Fibroblast of the aortic adventitia (primary cell): ENCODE measurements around the gene UBA52. TPM values are rescaled to one million over a fixed set of nuclear protein-coding genes. Genes with fewer than 3 reads are reported as not detected.

Experiments used
- DNase-seq: peaks from one replicate; pipeline ENCODE4 v3.0.0-alpha.2; 2010; ENCODE audit warnings: low read depth
- H3K4me3 ChIP-seq: 2 replicates; pipeline ENCODE4 v1.5.1; 2011; ENCODE audit warnings: low read depth, mild to moderate bottlenecking, control low read depth, low read length, moderate library complexity
- total RNA-seq: library from RNA; depleted of rRNA; stranded (reverse); fragments of >200 nt; gene quantifications from 2 replicates; pipeline ENCODE4 v1.2.3, GENCODE V29; 2012; ENCODE audit warnings: low replicate concordance
- TF ChIP-seq, protein P1 (sequence below): IDR thresholded peaks from 2 replicates; pipeline ENCODE4 v1.5.1; 2011; ENCODE audit warnings: mild to moderate bottlenecking, low read length, control low read depth, inconsistent platforms; ENCODE audit not compliant: insufficient read depth

The UBA52 gene
- total RNA-seq, 1 donor: 1,084 TPM

DNA sequence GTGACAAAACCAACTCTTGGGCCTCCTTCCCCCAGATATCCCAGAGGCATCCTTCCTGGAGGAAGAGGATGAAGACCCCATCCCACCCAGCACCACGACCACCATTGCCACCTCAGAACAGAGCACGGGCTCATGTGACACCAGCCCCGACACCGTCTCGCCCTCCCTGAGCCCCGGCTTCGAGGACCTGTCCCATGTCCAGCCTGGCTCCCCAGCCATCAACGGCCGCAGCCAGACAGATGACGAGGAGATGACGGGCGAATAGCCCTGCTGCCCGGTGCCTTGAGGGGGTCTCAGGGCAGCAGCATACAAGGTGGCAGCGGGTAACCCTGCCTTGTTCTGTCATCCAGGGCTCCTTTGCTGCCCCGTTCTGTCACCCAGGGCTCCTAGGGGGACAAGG, 3.3 kb upstream of the UBA52 start:
- TF ChIP-seq, protein P1, sequence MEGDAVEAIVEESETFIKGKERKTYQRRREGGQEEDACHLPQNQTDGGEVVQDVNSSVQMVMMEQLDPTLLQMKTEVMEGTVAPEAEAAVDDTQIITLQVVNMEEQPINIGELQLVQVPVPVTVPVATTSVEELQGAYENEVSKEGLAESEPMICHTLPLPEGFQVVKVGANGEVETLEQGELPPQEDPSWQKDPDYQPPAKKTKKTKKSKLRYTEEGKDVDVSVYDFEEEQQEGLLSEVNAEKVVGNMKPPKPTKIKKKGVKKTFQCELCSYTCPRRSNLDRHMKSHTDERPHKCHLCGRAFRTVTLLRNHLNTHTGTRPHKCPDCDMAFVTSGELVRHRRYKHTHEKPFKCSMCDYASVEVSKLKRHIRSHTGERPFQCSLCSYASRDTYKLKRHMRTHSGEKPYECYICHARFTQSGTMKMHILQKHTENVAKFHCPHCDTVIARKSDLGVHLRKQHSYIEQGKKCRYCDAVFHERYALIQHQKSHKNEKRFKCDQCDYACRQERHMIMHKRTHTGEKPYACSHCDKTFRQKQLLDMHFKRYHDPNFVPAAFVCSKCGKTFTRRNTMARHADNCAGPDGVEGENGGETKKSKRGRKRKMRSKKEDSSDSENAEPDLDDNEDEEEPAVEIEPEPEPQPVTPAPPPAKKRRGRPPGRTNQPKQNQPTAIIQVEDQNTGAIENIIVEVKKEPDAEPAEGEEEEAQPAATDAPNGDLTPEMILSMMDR: no peak
- no peak overlapping the region for H3K4me3 ChIP-seq
- DNase-seq: no peak

DNA sequence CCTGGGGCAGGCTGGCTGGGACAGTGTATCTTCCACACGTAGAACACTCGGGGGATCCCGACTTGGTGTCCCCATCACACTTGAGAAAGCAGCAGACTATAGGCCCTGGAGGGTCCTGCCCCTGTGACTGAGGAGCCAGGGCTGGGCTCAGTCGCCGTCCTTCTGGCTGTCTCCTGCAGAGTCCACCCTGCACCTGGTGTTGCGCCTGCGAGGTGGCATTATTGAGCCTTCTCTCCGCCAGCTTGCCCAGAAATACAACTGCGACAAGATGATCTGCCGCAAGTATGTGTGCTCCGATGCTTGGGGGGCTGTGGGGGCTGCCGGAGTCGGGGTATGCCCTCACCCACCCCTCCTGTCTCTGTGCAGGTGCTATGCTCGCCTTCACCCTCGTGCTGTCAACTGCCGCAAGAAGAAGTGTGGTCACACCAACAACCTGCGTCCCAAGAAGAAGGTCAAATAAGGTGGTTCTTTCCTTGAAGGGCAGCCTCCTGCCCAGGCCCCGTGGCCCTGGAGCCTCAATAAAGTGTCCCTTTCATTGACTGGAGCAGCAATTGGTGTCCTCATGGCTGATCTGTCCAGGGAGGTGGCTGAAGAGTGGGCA, 3.1 kb downstream of the UBA52 start:
- H3K4me3 ChIP-seq: no peak overlapping the region
- DNase-seq: no peak
- TF ChIP-seq, protein P1: no peak

DNA sequence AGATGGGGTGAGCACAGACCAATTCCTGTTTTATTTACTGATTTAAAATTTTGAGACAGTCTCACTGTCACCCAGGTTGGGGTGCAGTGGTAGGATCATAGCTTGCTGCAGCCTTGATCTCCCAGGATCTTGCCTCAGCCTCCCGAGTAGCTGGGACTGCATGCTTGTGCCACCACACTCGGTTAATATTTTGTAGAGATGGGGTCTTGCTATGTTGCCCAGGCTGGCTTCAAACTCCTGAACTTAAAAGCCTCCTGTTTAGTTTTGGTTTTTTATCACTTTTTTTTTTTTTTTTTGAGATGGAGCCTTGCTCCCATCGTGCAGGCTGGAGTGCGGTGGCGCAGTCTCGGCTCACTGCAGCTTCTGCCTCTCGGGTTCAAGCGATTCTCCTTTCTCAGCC, 4.7 kb downstream of the UBA52 start:
- no peak overlapping the region for H3K4me3 ChIP-seq
- no peak for DNase-seq
- TF ChIP-seq, protein P1: no peak

DNA sequence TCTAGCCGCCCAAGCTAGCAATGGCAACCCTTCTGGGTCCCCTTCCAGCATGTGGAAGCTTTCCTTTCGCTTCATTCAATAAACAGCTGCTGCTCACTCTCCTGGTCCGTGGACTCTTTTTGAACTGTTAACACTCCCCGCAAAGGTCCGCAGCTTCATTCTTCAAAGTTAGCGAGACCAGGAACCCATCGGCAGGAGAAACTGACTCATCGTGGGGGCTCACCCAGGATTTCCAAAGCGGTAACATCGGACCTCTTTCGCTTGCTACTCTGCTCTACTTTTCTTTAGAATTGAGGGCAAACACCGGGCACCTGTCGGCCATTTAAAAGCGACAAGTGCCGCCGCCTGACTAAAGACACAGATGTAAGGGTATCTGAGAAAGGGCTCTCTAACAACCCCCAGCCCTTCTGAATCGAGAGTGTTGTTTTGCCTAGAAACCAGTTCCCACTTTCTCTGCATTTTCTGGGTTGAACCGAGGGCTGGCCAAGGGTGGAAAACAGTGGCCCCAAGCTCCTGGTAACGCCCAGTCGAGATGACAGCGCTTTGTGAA, 5.8 kb downstream of the UBA52 start:
- DNase-seq: no peak
- H3K4me3 ChIP-seq: no peak overlapping the region
- TF ChIP-seq, protein P1: no peak

DNA sequence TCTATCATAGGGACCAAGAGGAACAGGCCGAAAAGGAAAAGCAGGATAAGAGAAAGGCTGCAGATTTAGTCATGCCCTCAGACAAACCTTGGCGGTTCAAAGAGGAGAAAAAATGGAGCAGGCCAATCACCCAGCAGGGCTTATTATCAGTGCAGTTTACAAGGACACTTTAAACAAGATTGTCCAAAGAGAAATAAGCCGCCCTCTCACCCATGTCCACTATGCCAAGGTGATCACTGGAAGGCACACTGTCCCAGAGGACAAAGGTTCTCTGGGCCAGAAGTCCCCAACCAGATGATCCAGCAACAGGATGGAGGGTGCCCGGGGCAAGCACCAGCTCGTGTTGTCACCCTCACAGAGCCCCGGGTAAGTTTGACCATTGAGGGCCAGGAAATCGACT, 8.7 kb downstream of the UBA52 start:
- no peak for DNase-seq
- TF ChIP-seq, protein P1: no peak
- H3K4me3 ChIP-seq: no peak overlapping the region

DNA sequence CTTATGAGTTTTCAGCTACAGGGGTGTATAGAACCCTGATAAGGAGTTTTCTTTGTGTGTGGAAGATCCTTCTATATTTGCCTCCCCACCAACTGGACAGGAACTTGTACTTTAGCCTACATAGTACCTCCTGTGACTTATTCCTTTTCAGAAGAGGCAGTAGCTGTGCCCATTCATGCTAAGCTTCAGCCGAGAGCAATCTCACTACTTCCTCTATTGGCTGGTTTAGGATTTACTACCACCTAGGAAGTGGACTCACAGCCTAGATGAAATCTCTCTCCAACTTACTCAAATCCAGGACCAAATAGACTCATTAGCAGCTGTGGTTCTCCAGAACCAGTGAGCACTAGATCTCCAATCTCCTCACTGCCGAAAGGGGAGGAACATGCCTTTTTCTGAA, 14.6 kb downstream of the UBA52 start:
- no peak for DNase-seq
- TF ChIP-seq, protein P1: peak; percentile 22

DNA sequence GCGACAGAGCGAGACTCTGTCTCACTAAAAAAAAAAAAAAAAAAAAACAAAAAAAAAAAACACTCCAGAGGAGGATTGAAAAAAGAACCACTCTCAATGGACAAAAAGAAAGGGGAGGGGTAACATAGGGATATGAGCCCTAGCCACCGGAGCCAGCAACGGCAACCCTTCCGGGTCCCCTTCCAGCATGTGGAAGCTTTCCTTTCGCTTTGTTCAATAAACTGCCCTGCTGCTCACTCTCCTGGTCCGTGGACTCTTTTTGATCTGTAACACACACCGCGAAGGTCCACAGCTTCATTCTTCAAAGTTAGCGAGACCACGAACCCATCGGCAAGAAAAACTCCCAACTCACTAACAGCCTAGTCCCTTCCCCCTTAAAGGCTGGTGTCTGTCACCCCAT, 15.9 kb downstream of the UBA52 start:
- no peak overlapping the region for H3K4me3 ChIP-seq
- no peak for DNase-seq
- TF ChIP-seq, protein P1: no peak

More for the DNA sequence above, 14.6 kb downstream of the UBA52 start:
- H3K4me3 ChIP-seq: no peak overlapping the region
